Measurements from ENCODE around the gene CCDC107. TPM values are rescaled to one million over a fixed set of nuclear protein-coding genes. Genes with fewer than 3 reads are reported as not detected.

The CCDC107 gene
- total and polyA plus RNA-seq, 9 of the 15 experiments (the other 6 are each of a cell fraction or from before 2014, with no cell fraction given) = 0.35 to 11.3 (median 6.9) TPM; not detected in 1

DNA sequence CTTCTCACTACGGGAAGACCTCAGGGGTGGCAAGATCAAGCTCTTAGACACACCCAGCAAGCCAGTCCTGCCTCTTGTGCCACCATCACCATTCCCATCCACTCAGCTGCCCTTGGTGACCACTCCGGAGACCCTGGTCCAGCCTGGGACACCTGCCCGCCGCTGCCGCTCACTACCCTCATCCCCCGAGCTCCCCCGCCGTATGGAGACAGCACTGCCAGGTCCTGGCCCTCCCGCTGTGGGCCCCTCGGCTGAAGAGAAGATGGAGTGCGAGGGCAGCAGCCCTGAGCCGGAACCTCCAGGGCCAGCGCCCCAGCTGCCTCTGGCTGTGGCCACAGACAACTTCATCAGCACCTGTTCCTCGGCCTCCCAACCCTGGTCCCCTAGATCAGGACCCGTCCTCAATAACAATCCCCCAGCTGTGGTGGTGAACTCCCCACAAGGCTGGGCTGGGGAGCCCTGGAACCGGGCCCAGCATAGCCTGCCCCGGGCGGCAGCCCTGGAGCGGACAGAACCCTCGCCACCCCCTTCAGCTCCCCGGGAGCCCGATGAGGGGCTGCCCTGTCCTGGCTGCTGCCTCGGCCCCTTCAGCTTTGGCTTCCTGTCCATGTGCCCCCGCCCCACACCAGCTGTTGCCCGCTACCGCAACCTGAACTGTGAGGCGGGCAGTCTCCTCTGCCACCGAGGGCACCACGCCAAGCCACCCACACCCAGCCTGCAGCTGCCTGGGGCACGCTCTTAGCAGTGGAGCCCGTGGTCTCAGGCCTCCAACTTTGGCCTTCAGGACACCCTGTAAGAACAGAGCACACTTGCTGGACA, 48.9 kb upstream of the CCDC107 start:
- ChIA-PET POLR2A (interaction anchor here (0.5 to 1.0 kb wide), 3 partner anchors 48 to 118 kb away, joined by 3 to 4 read pairs (median 3); no protein-coding TSS in a partner anchor), CTCF (ENCODE audit: low intra/inter-chr PET ratio) (no interaction called here)
- H3K27me3 ChIP-seq (ENCODE audit: control insufficient read depth in 2 of 2, insufficient read depth in 2 of 2, low read length in 2 of 2) = no peaks in the 10 kb centered on the region
- in situ Hi-C loops (cut with MboI) = loop anchor here (5.0 kb wide), 1 partner anchor 38 kb away; no protein-coding TSS in a partner anchor
- 0 out of 3 replicates have a peak, but pooled peaks cover 4% of the 10 kb centered on the region for H3K79me2 ChIP-seq (ENCODE audit: control insufficient read depth, insufficient read depth, low read length)
- no peak overlapping the region for H3K9ac ChIP-seq (ENCODE audit: insufficient read depth in 1 of 2, low read depth in 2 of 2, low read length in 2 of 2)
- WGBS (ENCODE audit: insufficient coverage, low coverage, missing lambda C conversion rate) = 97% methylated on average over 6 of the region's 31 CpGs
- no peak overlapping the region for H3K27ac ChIP-seq (ENCODE audit: extremely low read depth, low read depth, low read length)
- BruUV-seq (replicated peaks) = no TSS peak
- no peak overlapping the region for H2AFZ ChIP-seq (ENCODE audit: low read depth, low read length)
- no peak for DNase-seq (ENCODE audit: extremely low read depth in 1 of 4, low spot score in 3 of 4)
- TF ChIP-seq RBFOX2 (IDR thresholded peaks at IDR 0.05; ENCODE audit: low read depth, low read length) (0 out of 2 replicates have a peak, but pooled peaks have one; percentile 23), E2F3 (CRISPR knock-in tag; IDR thresholded peaks at IDR 0.05) (no peak)
- no peak overlapping the region for H3K4me2 ChIP-seq (ENCODE audit: insufficient read depth, low read length)
- H3K4me1 ChIP-seq (replicated peaks in 1 of 2; ENCODE audit: control insufficient read depth in 2 of 2, insufficient read depth in 2 of 2, low read length in 2 of 2) = peaks cover 0 to 17% of the 10 kb centered on the region in 2 experiments; a peak in 3 of 5 replicates
- H4K20me1 ChIP-seq (replicated peaks; ENCODE audit: control insufficient read depth, insufficient read depth, low read length) = no peaks in the 10 kb centered on the region
- H3K9me1 ChIP-seq (ENCODE audit: control insufficient read depth, insufficient read depth, low read length) = no peaks in the 10 kb centered on the region
- H3K36me3 ChIP-seq (ENCODE audit: control insufficient read depth, insufficient read depth, low read length) = peaks cover 11% of the 10 kb centered on the region; the same call in 1 of the 3 replicates
- FAIRE-seq = no peak
- ATAC-seq = no peak
- intact Hi-C loops (cut with micrococcal nuclease) = no loop called here
- H3K4me3 ChIP-seq = no peak overlapping the region
- no peaks in the 10 kb centered on the region for H3K9me3 ChIP-seq (replicated peaks; ENCODE audit: control insufficient read depth, insufficient read depth, low read depth, low read length)

DNA sequence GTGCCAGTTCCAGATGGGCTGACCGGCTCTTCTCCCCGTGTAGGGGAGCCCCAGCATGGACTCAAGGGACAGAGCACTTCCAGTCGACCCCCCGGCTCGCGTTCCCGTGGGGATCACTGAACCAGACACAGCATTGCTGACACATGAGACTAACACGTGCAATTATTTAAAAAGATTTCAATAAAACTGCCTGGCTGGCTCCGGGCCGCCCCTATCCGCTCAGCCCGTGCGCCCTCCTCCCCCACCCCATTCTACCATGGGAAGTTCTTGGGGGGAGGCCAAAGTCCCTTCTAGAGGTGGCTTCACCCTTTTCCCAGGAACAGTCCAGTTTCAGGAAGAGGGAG, 48.3 kb upstream of the CCDC107 start:
- H3K4me3 ChIP-seq = no peak overlapping the region
- H3K4me2 ChIP-seq (ENCODE audit: insufficient read depth, low read length) = no peak overlapping the region
- H3K27me3 ChIP-seq (ENCODE audit: control insufficient read depth in 2 of 2, insufficient read depth in 2 of 2, low read length in 2 of 2) = no peaks in the 10 kb centered on the region
- no peak overlapping the region for H3K9ac ChIP-seq (ENCODE audit: insufficient read depth in 1 of 2, low read depth in 2 of 2, low read length in 2 of 2)
- BruUV-seq (replicated peaks) = no TSS peak
- ATAC-seq = no peak
- in situ Hi-C loops (cut with MboI) = loop anchor here (5.0 kb wide), 1 partner anchor 38 kb away; no protein-coding TSS in a partner anchor
- H3K79me2 ChIP-seq (ENCODE audit: control insufficient read depth, insufficient read depth, low read length) = 0 out of 3 replicates have a peak, but pooled peaks cover 4% of the 10 kb centered on the region
- H3K9me3 ChIP-seq (replicated peaks; ENCODE audit: control insufficient read depth, insufficient read depth, low read depth, low read length) = no peaks in the 10 kb centered on the region
- CTCF ChIA-PET (ENCODE audit: low intra/inter-chr PET ratio) = no interaction called here
- peaks cover 0 to 11% of the 10 kb centered on the region in 2 experiments; a peak in 3 of 5 replicates for H3K4me1 ChIP-seq (replicated peaks in 1 of 2; ENCODE audit: control insufficient read depth in 2 of 2, insufficient read depth in 2 of 2, low read length in 2 of 2)
- intact Hi-C loops (cut with micrococcal nuclease) = no loop called here
- no peak overlapping the region for H3K27ac ChIP-seq (ENCODE audit: extremely low read depth, low read depth, low read length)
- H3K36me3 ChIP-seq (ENCODE audit: control insufficient read depth, insufficient read depth, low read length) = peaks cover 11% of the 10 kb centered on the region; the same call in 1 of the 3 replicates
- DNase-seq (ENCODE audit: extremely low read depth in 1 of 4, low spot score in 3 of 4) = no peak
- POLR2A ChIA-PET = no interaction called here
- TF ChIP-seq BCL6 (CRISPR knock-in tag; IDR thresholded peaks at IDR 0.05) (no peak), NFXL1 (CRISPR knock-in tag; IDR thresholded peaks at IDR 0.05) (no peak), ADNP (tag; IDR thresholded peaks at IDR 0.05) (no peak), TFAM (CRISPR knock-in tag; conservative IDR thresholded peaks at IDR 0.05) (no peak)
- H3K9me1 ChIP-seq (ENCODE audit: control insufficient read depth, insufficient read depth, low read length) = no peaks in the 10 kb centered on the region
- no peak for FAIRE-seq
- H4K20me1 ChIP-seq (replicated peaks; ENCODE audit: control insufficient read depth, insufficient read depth, low read length) = no peaks in the 10 kb centered on the region
- 83% methylated on average over 7 of the region's 13 CpGs for WGBS (ENCODE audit: insufficient coverage, low coverage, missing lambda C conversion rate)
- no peak overlapping the region for H2AFZ ChIP-seq (ENCODE audit: low read depth, low read length)

All from K562 (cell line).